Globus pallidus (tissue), 1 donor: ENCODE measurements around the gene SREBF1.

ENCODE experiments used
- DNase-seq: peaks from one replicate; pipeline ENCODE4 v3.0.0-alpha.2; 2015; ENCODE audit warnings: low spot score

Gene SREBF1

GRCh38 chr17:17859909-17860765 is 23.4 kb upstream of the SREBF1 start:
- DNase-seq = peak; percentile 70

- DNase-seq = no peak
Measured at GRCh38 chr17:17857496-17857895, 20.7 kb upstream of the SREBF1 start.

- no peak for DNase-seq
Measured at GRCh38 chr17:17856386-17856785, 19.6 kb upstream of the SREBF1 start.

GRCh38 chr17:17855976-17856375 is 19.2 kb upstream of the SREBF1 start:
- DNase-seq = no peak

- DNase-seq = no peak
Measured at GRCh38 chr17:17853811-17854447, 17.1 kb upstream of the SREBF1 start.

- no peak for DNase-seq
Measured at GRCh38 chr17:17852930-17853329, 16.1 kb upstream of the SREBF1 start.

GRCh38 chr17:17851103-17852002 is 14.6 kb upstream of the SREBF1 start:
- DNase-seq = no peak

GRCh38 chr17:17849845-17850373 is 13.1 kb upstream of the SREBF1 start:
- peak; percentile 71 for DNase-seq

- peak; percentile 63 for DNase-seq
Measured at GRCh38 chr17:17849147-17849820, 12.5 kb upstream of the SREBF1 start.

GRCh38 chr17:17848311-17849082 is 11.7 kb upstream of the SREBF1 start:
- DNase-seq = no peak

- no peak for DNase-seq
Measured at GRCh38 chr17:17847726-17848125, 10.9 kb upstream of the SREBF1 start.

GRCh38 chr17:17847118-17847689 is 10.4 kb upstream of the SREBF1 start:
- DNase-seq = no peak

- no peak for DNase-seq
Measured at GRCh38 chr17:17846645-17847044, 9.9 kb upstream of the SREBF1 start.

- DNase-seq = no peak
Measured at GRCh38 chr17:17846003-17846402, 9.2 kb upstream of the SREBF1 start.

- no peak for DNase-seq
Measured at GRCh38 chr17:17845046-17845775, 8.4 kb upstream of the SREBF1 start.

- DNase-seq = peak; percentile 77
Measured at GRCh38 chr17:17844500-17844899, 7.7 kb upstream of the SREBF1 start.

- no peak for DNase-seq
Measured at GRCh38 chr17:17844079-17844478, 7.3 kb upstream of the SREBF1 start.

- no peak for DNase-seq
Measured at GRCh38 chr17:17843096-17843495, 6.3 kb upstream of the SREBF1 start.

GRCh38 chr17:17842111-17842876 is 5.5 kb upstream of the SREBF1 start:
- no peak for DNase-seq
